Uterus (tissue), 2 donors: ENCODE data around the gene ELMO1.

Source experiments
- POLR2A ChIP-seq, 2 donors: fragments of 450-650 bp; IDR thresholded peaks; one replicate each; pipeline ENCODE4 v1.6.1; 2016; ENCODE audit warnings: antibody characterized with exemption in 2 of 2, mild to moderate bottlenecking in 1 of 2, moderate library complexity in 1 of 2
- TF ChIP-seq, protein P1 (sequence below), 4 experiments: fragments of 200-600 bp in 2 of 4; fragments of 450-650 bp in 2 of 4; sonication (generic) in 2 of 4; IDR thresholded peaks; one replicate each; pipeline ENCODE4 v1.5.1; 2016 to 2019; ENCODE audit warnings: antibody characterized with exemption in 4 of 4, mild to moderate bottlenecking in 2 of 4, moderate library complexity in 1 of 4

DNA sequence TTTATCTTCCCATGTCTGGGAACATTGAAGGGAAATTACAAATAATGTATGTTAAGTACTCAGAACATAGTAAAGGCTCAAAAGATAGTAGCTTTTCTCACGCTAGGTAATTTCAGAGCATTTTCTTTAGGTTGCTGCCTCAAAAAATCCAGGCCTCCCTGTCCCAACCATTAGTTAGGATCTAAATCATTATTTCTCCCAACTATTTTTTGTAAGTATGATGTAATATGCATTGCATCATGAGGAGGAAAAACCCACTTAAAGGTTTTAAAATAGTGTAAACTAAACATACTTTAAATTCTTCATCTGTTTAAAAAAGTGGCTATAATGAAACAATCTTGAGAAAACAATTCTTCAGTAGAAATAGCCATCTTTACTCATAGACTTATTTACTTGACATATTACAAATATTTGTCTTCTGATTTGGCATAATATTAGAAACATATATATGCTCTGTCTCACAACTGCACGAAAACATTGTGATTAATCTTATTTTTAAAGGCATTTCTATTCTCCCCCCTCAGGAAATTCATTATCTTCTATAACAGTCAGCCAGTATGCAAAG, 329.3 kb downstream of the ELMO1 start:
- TF ChIP-seq, protein P1, sequence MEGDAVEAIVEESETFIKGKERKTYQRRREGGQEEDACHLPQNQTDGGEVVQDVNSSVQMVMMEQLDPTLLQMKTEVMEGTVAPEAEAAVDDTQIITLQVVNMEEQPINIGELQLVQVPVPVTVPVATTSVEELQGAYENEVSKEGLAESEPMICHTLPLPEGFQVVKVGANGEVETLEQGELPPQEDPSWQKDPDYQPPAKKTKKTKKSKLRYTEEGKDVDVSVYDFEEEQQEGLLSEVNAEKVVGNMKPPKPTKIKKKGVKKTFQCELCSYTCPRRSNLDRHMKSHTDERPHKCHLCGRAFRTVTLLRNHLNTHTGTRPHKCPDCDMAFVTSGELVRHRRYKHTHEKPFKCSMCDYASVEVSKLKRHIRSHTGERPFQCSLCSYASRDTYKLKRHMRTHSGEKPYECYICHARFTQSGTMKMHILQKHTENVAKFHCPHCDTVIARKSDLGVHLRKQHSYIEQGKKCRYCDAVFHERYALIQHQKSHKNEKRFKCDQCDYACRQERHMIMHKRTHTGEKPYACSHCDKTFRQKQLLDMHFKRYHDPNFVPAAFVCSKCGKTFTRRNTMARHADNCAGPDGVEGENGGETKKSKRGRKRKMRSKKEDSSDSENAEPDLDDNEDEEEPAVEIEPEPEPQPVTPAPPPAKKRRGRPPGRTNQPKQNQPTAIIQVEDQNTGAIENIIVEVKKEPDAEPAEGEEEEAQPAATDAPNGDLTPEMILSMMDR (IDR thresholded peaks at IDR 0.05) = no peak
- TF ChIP-seq POLR2A (IDR thresholded peaks at IDR 0.05) = no peak
